ENCODE data around the gene GSTM2.
"Not testable (repeated sequence)": the region's sequence is repeated elsewhere in the genome, so short reads cannot be mapped to it uniquely, and the experiment has no call there.

- TF ChIP-seq POLR2A (IDR thresholded peaks at IDR 0.05); CTCF (IDR thresholded peaks at IDR 0.05 in 8 of 11, conservative IDR thresholded peaks at IDR 0.05 in 3 of 11): not testable (repeated sequence)
- TF ChIP-seq POLR2AphosphoS5 (IDR thresholded peaks at IDR 0.05), result peak in 1 of 3 donors; percentile 12
Measured at GRCh38 chr1:109711593-109712320, 43.9 kb downstream of the GSTM2 start, which contains the start of gene GSTM5.

All from spleen (tissue), 7 donors.